GM23248 (cell line): ENCODE data around the gene CD59. TPM values are rescaled to one million over a fixed set of nuclear protein-coding genes. Genes with fewer than 3 reads are reported as not detected.
A peak's percentile ranks its signal among the peaks of the same experiment; 100 is the strongest.

ENCODE experiments used
- DNase-seq: peaks from one replicate; pipeline ENCODE4 v3.0.0-alpha.2; 2015
- H2AFZ ChIP-seq: fragments of 200-600 bp; sonication (generic); 2 replicates; pipeline ENCODE4 v1.6.1; 2016; ENCODE audit warnings: antibody characterized with exemption
- H3F3A ChIP-seq: fragments of 200-600 bp; sonication (generic); 2 replicates; pipeline ENCODE4 v1.6.1; 2016; ENCODE audit warnings: mild to moderate bottlenecking, antibody characterized with exemption, mixed run types; ENCODE audit not compliant: insufficient read depth
- H3K27ac ChIP-seq: fragments of 200-600 bp; sonication (generic); 2 replicates; pipeline ENCODE4 v1.5.1; 2016; ENCODE audit warnings: mild to moderate bottlenecking
- H3K27me3 ChIP-seq: fragments of 200-600 bp; sonication (generic); replicated peaks from 2 replicates; pipeline ENCODE4 v1.6.1; 2016; ENCODE audit warnings: mild to moderate bottlenecking; ENCODE audit not compliant: insufficient read depth
- H3K36me3 ChIP-seq: fragments of 200-600 bp; sonication (generic); 2 replicates; pipeline ENCODE4 v1.6.1; 2016; ENCODE audit warnings: low read depth, mild to moderate bottlenecking
- H3K4me1 ChIP-seq: fragments of 200-600 bp; sonication (generic); 2 replicates; pipeline ENCODE4 v1.6.1; 2016; ENCODE audit warnings: mild to moderate bottlenecking; ENCODE audit not compliant: insufficient read depth
- H3K4me2 ChIP-seq: fragments of 200-600 bp; sonication (generic); one replicate; pipeline ENCODE4 v1.6.1; 2016; ENCODE audit warnings: mild to moderate bottlenecking; ENCODE audit not compliant: unreplicated experiment
- H3K4me3 ChIP-seq: fragments of 200-600 bp; sonication (generic); 2 replicates; pipeline ENCODE4 v1.5.1; 2016; ENCODE audit warnings: mild to moderate bottlenecking
- H3K79me2 ChIP-seq: fragments of 200-600 bp; sonication (generic); 2 replicates; pipeline ENCODE4 v1.6.1; 2016; ENCODE audit warnings: mild to moderate bottlenecking; ENCODE audit not compliant: insufficient read depth
- H3K9ac ChIP-seq: fragments of 200-600 bp; sonication (generic); 2 replicates; pipeline ENCODE4 v1.6.1; 2016; ENCODE audit warnings: mild to moderate bottlenecking
- H3K9me2 ChIP-seq: fragments of 200-600 bp; sonication (generic); 2 replicates; pipeline ENCODE4 v1.6.1; 2016; ENCODE audit warnings: mixed run types, mild to moderate bottlenecking, moderate library complexity; ENCODE audit not compliant: insufficient read depth
- H3K9me3 ChIP-seq: fragments of 200-600 bp; sonication (generic); one replicate; pipeline ENCODE4 v1.6.1; 2017; ENCODE audit warnings: low read depth
- H4K20me1 ChIP-seq: fragments of 200-600 bp; sonication (generic); 2 replicates; pipeline ENCODE4 v1.6.0; 2016; ENCODE audit not compliant: insufficient read depth
- EZH2 ChIP-seq: fragments of 200-600 bp; sonication (generic); IDR thresholded peaks from 2 replicates; pipeline ENCODE4 v1.6.1; 2018; ENCODE audit warnings: antibody characterized with exemption, mild to moderate bottlenecking; ENCODE audit not compliant: insufficient read depth, poor library complexity, severe bottlenecking
- EZH2phosphoT487 ChIP-seq: fragments of 200-600 bp; sonication (generic); IDR thresholded peaks from 2 replicates; pipeline ENCODE4 v1.6.1; 2018; ENCODE audit warnings: antibody characterized with exemption, moderate library complexity, mild to moderate bottlenecking, low read depth; ENCODE audit not compliant: insufficient read depth
- WGBS, 2 experiments: methylation state at CpG; one replicate each; pipeline ENCODE4 v1.1.6; 2015 to 2017; ENCODE audit warnings: low lambda C conversion rate in 2 of 2, low coverage in 1 of 2; ENCODE audit errors: missing lambda C conversion rate in 2 of 2; 5-methylcytosine and 5-hydroxymethylcytosine counted together
- in situ Hi-C: fragments of 300-500 bp; cut with MboI; formaldehyde crosslinking; loops from 2 replicates; pipeline ENCODE4 v1.15.0; 2020
- polyA plus RNA-seq: library from polyadenylated mRNA; unstranded; fragments of >200 nt; fragmentation: Nextera tagmentation; extraction: Ambion mirVana; gene quantifications from 2 replicates; pipeline ENCODE4 v1.2.1, GENCODE V29; 2016
- total RNA-seq: library from RNA; depleted of rRNA; stranded (reverse); fragments of >200 nt; shearing (Covaris generic); gene quantifications from 2 replicates; pipeline ENCODE4 v1.2.3, GENCODE V29; 2014

Gene CD59
- total and polyA plus RNA-seq, 2 experiments from 2014 or later, result 1,314 to 2,015 TPM

DNA sequence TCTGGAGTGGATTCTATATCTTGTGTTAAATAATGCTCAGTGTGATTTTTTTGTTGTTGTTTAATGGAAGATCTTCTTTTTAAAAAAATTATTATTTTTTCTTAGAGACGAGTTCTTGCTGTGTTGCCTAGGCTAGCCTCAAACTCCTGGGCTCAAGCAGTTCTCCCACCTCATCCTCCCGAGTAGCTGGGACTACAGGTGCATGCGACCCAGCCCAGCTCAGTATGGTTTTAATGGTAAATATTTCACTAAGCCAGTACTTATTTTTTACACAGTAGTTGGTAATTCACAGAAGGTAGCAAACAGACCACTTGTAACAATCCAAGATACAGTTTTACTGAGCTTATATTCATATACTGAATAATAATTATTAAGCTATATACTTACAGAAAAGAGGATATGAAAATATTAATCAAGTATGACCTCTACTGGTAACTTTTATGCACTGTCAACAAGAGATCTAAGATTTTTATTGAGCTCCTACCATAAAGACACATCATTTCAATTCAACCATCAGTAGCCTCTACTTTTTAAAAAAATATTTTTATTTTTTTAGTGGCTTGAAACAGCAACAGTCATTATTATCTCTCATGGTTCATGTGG is 6.1 kb upstream of the CD59 start:
- no peaks in the 10 kb centered on the region for H3K27me3 ChIP-seq
- TF ChIP-seq EZH2 (no peak), EZH2phosphoT487 (no peak)
- H3K36me3 ChIP-seq, result no peaks in the 10 kb centered on the region
- H3K9me2 ChIP-seq, result no peaks in the 10 kb centered on the region
- peaks cover 9% of the 10 kb centered on the region for H3K4me1 ChIP-seq
- H3K4me2 ChIP-seq, result no peak overlapping the region
- 50 to 51% methylated on average over 3 of the region's 3 CpGs for WGBS, 2 experiments
- H3K79me2 ChIP-seq, result no peaks in the 10 kb centered on the region
- peak; percentile 40 for DNase-seq
- no peaks in the 10 kb centered on the region for H4K20me1 ChIP-seq
- no peak overlapping the region for H3K4me3 ChIP-seq
- H3K9me3 ChIP-seq, result no peaks in the 10 kb centered on the region
- H3F3A ChIP-seq, result peaks cover 14% of the 10 kb centered on the region
- in situ Hi-C loops, result loop anchor here (10.0 kb wide), 1 partner anchor 378 kb away; no protein-coding TSS in a partner anchor
- H3K9ac ChIP-seq, result no peak overlapping the region
- no peak overlapping the region for H2AFZ ChIP-seq
- H3K27ac ChIP-seq, result no peak overlapping the region

DNA sequence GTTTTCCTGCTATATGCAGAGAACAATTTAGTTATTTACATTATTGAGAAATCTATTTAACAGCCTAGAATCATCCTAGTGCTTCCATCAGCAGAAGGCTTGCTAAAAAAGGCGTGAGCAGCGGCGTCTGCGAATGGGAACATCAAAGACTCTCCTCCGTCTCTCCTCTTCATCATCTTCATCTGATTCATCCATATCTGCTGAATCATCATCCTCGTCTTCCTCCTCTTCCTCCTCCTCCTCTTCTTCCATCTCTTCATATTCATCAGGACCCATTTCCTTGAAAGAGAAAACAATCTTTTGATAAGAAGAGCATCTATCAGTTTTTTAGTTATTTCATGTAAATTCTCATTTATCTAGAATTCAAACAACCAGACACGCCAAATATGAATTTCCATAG is 5.6 kb upstream of the CD59 start:
- H3K36me3 ChIP-seq, result no peaks in the 10 kb centered on the region
- no peaks in the 10 kb centered on the region for H3K27me3 ChIP-seq
- H3K9me2 ChIP-seq, result no peaks in the 10 kb centered on the region
- no peaks in the 10 kb centered on the region for H3K9me3 ChIP-seq
- DNase-seq, result no peak
- WGBS, 2 experiments, result 73 to 75% methylated on average over 7 of the region's 7 CpGs
- no peak overlapping the region for H3K9ac ChIP-seq
- no peaks in the 10 kb centered on the region for H3K79me2 ChIP-seq
- no peak overlapping the region for H3K4me2 ChIP-seq
- in situ Hi-C loops, result loop anchor here (10.0 kb wide), 1 partner anchor 377 kb away; no protein-coding TSS in a partner anchor
- H3F3A ChIP-seq, result peaks cover 19% of the 10 kb centered on the region
- peaks cover 14% of the 10 kb centered on the region for H3K4me1 ChIP-seq
- TF ChIP-seq EZH2, result no peak
- no peak for TF ChIP-seq EZH2phosphoT487
- H3K4me3 ChIP-seq, result no peak overlapping the region
- no peak overlapping the region for H2AFZ ChIP-seq
- no peaks in the 10 kb centered on the region for H4K20me1 ChIP-seq
- H3K27ac ChIP-seq, result no peak overlapping the region

DNA sequence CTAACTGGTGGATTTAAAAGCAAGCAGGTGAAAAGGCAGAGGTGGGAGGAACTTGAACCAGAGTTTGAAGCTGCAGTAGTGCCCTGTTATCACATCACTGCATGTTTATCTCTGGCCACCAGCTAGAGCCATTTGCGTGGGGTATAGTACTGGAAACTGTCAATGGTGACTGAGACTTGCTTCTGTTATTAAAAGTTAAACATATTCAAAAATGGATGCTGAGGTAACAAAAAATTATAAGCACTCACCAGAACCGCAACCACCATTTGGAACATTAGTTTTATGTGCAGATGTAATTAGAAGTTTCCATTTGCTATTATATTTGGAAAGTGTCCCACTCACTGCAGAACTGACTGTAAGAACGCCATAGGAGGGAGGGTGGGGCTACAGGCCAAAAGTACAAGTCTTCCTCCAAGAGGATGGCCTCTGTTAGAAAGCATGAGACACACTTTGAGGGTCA is 1.2 kb upstream of the CD59 start:
- DNase-seq, result peak; percentile 50

DNA sequence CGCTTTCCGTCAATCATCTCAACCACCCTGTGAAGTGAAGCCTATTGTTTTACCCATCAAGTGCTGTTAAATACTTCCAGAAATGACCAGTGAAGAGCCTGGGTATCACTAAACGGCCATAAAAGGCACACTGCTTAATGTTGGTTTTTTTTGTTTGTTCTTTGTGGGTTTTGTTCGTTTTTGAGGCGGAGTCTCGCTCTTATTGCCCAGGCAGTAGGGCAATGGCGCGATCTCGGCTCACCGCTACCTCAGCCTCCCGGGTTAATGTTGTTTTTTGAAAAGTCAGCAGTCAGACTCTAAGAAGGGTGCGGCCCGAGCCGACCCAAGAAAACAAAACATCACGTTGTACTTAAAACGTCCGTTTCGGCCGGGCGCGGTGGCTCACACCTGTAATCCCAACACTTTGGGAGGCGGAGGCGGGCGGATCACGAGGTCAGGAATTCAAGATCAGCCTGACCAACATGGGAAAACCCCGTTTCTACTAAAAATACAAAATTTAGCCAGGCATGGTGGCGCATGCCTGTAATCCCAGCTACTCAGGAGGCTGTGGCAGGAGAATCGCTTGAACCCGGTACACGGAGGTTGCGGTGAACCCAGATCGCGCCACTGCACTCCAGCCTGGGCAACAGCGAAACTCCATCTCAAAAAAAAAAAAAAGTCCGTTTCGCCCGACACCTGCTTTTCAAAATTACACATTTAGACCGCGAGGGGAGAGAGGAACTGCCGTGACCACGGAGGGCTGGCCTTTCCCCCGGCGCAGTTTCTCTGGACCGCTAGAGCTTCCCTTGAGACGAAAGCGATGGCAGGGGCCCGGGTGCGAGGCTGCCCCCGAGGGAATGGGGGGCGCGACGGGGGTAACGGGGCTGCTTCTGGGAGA is 714 bp downstream of the CD59 start:
- peaks cover 11% of the 10 kb centered on the region; the same call in 1 of the 2 replicates for H4K20me1 ChIP-seq
- H3F3A ChIP-seq, result peaks cover 53% of the 10 kb centered on the region
- H3K27me3 ChIP-seq, result no peaks in the 10 kb centered on the region
- H3K36me3 ChIP-seq, result peaks cover 14% of the 10 kb centered on the region; the same call in 1 of the 2 replicates
- TF ChIP-seq EZH2phosphoT487 (no peak), EZH2 (no peak)
- peak overlapping the region; percentile 78 for H3K4me2 ChIP-seq
- 2 to 3% methylated on average over 46 to 53 of the region's 53 CpGs for whole genome bisulfite sequencing, 2 experiments
- peaks cover 54% of the 10 kb centered on the region for H3K4me1 ChIP-seq
- peak overlapping the region; percentile 99 for H3K9ac ChIP-seq
- H3K9me2 ChIP-seq, result no peaks in the 10 kb centered on the region
- no peak overlapping the region for H2AFZ ChIP-seq
- peaks cover 57% of the 10 kb centered on the region for H3K79me2 ChIP-seq
- in situ Hi-C loops, result no loop called here
- DNase-seq, result peak; percentile 64
- H3K9me3 ChIP-seq, result no peaks in the 10 kb centered on the region
- peak overlapping the region; percentile 95 for H3K27ac ChIP-seq
- H3K4me3 ChIP-seq, result peak overlapping the region; percentile 84

More for the DNA sequence above, 1.2 kb upstream of the CD59 start:
- peak overlapping the region; percentile 68 for H2AFZ ChIP-seq
- no peak for TF ChIP-seq EZH2phosphoT487
- TF ChIP-seq EZH2, result no peak
- peaks cover 7% of the 10 kb centered on the region; the same call in 1 of the 2 replicates for H3K36me3 ChIP-seq
- H3K9me2 ChIP-seq, result no peaks in the 10 kb centered on the region
- peaks cover 38% of the 10 kb centered on the region for H3K79me2 ChIP-seq
- peak overlapping the region; percentile 99 for H3K9ac ChIP-seq
- H3K4me1 ChIP-seq, result peaks cover 36% of the 10 kb centered on the region
- H3F3A ChIP-seq, result peaks cover 46% of the 10 kb centered on the region
- H3K27me3 ChIP-seq, result no peaks in the 10 kb centered on the region
- peaks cover 8% of the 10 kb centered on the region; the same call in 1 of the 2 replicates for H4K20me1 ChIP-seq
- WGBS, 2 experiments, result 52 to 56% methylated on average over 3 of the region's 3 CpGs
- no peaks in the 10 kb centered on the region for H3K9me3 ChIP-seq
- peak overlapping the region; percentile 95 for H3K27ac ChIP-seq
- in situ Hi-C loops, result no loop called here
- peak overlapping the region; percentile 78 for H3K4me2 ChIP-seq
- peak overlapping the region; percentile 84 for H3K4me3 ChIP-seq
